GM18520 (cell line): ENCODE data around the gene ATP11B.
"Not testable (repeated sequence)": the region's sequence is repeated elsewhere in the genome, so short reads cannot be mapped to it uniquely, and the experiment has no call there.

ENCODE experiments used
- ATAC-seq: cut with Tn5 transposase; IDR thresholded peaks from one replicate; pipeline ENCODE4 v1.9.1; 2021; ENCODE audit not compliant: unreplicated experiment

Gene ATP11B

DNA sequence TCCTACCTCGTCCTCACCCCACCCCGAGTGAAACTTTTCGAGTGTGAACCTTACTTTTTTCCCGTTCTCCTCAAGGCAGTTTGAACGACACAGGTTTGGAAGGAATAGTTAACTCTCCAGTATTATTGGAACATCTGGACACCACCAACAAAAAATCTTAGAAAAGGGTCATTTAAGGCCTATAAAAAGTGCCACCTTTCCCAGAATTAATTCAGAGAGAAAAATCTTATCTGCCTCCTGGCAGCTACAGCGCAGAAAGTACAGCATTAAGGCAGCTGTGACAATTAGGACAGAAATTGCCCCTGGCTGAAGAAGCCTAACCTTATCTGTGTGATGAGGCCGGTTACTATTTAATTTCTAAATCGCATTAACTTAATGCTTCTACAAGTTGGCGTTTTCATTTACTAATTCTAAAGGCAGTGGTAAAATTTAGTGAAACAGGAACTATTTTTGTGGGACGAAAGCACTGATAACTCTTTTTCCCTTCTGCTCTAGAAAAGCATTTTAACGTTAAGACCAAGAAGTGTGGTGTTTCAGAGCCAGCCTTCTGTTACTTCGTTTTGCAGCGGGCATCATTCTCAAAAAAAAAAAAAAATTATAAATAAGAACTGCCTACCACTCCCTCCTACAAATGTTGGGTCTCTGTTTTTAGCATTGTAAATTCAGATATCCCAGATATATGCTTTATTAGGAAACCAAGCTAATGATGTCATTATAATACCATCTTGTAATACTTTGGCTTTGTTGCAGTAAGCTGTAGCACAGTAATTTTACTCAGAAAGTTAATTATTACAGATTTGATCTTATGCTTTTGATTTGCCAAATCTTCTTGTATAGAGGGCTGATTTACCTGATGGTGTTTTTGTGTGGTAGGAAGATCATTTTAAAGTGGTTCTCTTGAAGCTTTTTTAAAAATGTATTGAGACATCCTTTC is 1.4 kb downstream of the ATP11B start:
- no peak for ATAC-seq

DNA sequence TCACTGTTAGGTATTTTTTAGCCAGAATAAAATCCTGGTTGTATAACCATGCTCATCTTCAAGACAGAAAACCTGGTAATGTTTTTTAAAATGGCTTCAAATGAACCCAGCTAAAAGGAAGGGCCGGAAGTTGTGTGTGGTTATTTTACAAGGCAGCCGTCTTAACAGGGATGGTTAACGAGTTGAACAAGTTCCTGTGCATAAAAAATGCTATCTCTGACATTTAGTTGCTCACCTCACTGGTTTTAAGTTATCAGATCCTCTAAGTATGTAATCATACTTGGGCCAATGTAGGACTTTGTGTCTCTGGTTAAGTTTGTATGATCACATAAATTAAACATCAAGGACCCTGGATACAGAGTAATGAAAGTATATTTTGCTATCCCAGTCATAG is 2.1 kb downstream of the ATP11B start:
- ATAC-seq, result peak; percentile 20

DNA sequence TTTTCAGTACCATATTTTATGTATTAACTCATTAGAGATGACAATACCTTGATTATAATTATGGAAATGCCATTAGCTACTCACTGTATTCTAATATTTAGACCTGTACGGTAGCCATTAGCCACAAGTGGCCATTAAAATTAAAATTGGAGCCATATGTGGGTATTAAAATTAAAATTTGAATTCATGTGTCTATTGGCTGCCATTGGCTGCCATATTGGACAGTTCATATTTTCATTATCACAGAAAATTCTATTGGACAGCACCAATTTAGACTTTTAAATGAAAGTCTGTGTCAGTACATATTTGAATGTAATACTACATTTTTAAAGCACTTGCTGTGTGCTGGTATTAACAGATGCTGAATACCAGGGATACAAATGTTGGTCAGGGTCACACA is 3.0 kb downstream of the ATP11B start:
- no peak for ATAC-seq

DNA sequence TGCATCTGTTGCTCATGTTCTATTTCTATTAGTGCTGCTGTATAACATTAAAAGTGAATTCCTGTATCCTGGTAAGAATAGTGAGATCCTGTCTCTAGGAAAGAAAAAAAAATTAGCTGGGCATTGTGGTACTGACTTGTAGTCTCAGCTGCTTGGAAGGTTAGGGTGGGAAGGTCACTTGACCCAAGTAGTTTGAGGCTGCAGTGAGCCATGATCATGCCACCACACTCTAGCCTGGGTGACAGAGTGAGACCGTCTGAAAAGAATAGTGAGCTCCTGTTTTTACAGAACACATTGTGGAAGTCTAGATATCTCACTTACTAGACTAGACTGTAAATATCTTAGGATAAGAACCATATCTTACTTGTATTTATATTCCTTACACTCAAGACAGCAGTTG is 4.6 kb downstream of the ATP11B start:
- no peak for ATAC-seq

DNA sequence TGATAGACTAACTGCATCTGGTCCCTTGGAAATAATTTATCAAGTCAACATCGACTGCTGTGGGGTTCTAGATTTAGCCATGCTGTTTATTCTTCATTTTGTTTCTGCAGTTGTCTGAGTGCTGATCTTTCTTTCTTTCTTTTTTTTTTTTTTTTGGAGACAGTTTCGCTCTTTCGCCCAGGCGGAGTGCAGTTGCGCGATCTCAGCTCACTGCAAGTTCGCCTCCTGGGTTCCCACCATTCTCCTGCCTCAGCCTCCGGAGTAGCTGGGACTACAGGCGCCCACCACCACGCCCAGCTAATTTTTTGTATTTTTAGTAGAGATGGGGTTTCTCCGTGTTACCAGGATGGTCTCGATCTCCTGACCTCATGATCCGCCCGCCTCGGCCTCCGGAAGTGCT is 5.8 kb downstream of the ATP11B start:
- not testable (repeated sequence) for ATAC-seq

DNA sequence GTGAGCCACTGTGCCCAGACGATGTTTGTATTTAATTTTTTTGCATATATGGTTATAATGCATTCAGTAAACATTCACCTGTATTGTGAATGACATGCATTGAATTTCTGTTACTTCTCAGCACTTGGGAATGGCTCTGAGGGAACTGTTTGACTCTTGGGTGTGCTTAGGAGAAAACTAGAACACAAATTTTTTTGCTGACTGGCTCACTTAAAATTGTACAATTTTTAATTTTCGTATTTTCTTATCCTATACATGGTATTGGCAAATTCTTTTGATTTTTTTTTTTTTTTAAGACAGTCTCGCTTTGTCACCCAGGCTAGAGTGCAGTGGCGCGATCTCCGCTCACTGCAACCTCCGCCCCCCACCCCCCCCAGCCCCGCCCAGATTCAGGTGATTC is 7.2 kb downstream of the ATP11B start:
- no peak for ATAC-seq

DNA sequence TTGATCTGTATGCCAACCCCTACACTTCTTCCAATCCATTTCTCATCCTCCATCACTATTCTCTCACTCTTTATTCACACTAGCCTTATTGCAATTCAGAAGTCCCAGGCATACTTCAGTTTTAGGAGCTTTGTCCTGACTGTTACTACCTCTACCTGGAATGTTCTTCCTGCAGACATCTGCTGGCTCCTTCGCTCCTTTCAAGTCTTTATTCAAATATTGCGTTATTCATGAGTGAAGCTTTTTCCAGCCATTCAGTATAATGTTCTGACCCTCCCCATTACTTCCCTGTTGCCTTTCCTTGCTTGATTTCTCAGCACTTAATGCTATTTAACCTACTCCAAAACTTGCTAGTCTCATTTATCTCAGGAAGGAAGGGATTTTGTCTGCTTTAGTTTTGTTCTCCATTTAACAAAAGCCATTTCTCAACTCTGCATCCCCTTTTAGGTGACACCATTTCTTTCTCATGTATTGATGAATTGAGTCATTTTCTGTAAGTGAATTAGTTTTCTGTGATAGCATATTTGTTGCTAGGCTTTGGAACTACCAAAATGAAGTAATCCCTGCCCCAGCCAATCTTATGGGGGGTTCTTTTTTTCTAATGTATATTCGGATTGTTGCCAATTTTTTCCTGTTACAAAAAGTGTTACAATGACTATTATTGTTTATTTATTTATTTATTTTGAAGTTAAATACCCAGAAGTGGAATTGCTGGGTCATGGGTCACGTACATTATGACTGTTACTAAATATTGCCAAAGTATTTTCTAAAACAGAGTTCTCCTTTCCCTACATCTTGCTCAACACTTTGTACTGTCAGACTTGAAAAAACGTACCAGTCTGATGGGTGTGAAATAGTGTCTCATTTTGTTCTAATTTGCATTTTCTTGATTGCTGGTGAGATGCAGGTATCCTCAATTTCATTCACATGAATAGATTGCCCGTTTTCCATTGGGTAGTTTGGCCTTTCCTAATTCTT is 9.4 kb downstream of the ATP11B start:
- ATAC-seq, result no peak

DNA sequence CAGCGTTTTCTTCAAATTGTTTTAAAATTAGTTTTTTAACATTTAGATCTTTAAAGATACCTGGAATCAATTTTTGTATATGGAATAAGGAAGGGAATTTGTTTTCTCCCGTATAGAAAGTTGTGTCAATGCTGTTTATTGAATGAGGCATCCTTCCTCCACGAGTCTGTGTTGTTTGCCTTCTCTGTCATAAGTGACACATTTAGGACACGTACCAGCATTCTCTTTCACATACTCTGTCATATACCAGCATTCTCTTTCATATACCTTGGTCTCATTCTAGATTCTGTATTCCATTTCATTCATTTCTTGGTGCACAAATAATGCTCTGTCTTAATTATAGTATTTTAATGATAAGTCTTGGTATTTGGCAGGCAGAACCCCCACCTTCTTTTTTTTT is 10.3 kb downstream of the ATP11B start:
- ATAC-seq, result no peak

DNA sequence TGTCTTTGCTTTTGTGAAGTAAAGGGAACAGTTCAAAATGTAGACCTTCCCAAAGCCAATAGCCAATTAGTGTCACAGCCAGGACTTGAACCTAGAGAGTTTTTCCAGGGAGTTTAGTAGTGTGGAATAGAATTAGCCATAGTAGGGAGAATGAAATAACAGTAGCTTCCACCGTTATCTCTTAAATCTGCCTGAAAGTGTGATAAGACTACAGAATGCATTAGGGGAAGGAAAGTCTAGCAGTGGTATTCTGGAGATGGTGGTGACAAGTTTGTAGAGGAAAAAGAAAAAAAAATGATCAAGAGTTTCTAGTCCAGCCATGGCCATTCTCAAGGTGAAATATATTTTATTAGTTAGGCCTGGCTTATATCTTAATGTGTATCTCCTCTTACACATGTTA is 13.8 kb downstream of the ATP11B start:
- ATAC-seq, result no peak

DNA sequence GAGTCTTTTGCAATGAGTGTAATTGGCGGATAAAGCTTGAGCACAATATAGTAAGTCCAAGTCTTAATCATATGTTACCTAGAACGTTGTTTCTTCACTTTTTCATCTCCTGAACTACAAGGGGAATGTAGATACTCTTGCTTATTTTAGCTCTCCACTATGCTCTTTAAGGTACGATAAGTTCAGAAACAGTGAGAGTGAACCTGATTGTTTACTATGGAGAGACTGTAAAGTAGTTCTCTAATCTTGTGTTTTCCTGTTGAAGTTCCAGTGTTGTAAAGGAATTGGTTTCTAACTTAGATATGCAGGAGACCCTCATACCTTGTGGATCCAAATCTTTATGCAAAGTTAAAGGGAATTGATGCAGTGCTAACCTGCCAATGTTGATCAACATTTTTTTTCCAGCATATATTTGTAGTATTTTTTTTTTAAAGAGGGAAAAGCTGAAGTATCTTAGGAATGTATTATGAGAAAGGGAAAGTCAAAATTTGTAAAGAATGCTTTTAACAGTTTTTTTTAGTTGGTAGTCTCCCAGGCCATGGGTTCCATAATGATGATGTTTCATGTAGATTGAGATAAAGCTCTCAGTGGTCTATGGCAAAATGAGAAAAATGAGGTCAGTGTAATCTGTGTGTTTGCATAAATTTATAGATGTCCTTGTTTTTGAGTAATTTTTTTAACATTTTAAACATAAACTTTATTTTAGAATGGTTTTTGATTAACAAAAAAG is 14.9 kb downstream of the ATP11B start:
- no peak for ATAC-seq

DNA sequence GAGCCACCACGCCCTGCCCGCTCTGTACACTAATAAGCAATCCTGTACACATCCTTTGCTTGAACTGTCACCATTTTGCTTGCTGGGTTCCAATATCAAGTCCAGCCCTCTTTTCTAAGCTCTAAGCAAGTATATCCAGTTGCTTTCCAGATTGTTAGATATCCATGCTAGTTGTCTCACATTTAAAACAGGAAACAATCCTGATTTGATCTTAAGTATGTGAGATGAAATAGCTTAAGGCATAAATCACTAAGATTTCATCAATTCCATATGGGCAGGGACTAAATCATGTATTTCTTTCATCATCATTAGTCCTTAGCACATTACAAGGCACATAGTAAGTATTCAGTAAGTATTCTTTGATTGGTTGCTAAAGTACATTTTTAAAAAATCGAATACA is 16.2 kb downstream of the ATP11B start:
- ATAC-seq, result no peak

DNA sequence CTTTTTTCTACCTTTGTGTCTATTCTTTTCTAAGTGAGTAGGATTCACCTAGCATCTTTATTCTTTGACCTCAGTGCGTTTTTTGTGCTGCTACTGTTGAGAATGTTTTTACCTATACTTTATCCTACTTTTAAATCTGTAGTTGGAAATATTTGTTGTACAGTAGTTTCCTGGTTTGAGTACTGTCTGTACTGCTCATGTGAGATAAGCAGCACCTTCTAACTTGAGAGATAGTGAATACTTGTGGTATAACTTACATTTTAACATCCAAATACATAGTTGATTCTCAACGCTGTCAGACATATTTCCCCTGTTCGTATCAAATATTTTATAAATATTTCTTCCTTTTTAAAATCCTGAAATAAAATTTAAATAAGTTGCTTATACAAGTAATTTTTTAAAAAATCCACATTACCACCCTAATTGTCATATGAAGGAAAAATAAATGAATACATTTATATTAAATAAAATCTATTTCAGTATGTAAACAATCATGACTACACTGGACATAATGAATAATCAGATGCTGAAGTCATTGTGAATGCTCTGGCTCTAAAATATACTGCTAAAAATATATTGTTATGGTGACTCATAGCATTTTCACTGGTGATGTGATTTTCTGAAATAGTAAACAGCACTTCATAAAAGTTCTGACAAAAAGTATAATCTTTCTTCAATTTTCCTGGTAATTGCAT is 17.4 kb downstream of the ATP11B start:
- ATAC-seq, result no peak

DNA sequence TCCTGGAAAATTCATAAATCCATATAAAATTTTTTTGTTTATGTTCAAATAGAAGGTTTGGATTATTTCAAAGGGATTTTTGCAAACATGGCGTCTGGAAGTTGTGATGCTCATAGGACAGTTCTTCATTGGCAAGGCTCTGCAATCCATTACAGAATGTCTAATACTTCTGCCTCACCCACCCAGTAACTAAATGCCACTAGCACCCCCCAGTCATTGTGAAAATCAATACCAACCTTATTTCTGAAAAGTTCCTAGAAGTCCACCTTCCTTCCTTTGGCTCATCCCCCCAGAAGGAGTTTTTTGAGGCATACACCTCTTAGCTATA is 17.9 kb downstream of the ATP11B start:
- no peak for ATAC-seq

DNA sequence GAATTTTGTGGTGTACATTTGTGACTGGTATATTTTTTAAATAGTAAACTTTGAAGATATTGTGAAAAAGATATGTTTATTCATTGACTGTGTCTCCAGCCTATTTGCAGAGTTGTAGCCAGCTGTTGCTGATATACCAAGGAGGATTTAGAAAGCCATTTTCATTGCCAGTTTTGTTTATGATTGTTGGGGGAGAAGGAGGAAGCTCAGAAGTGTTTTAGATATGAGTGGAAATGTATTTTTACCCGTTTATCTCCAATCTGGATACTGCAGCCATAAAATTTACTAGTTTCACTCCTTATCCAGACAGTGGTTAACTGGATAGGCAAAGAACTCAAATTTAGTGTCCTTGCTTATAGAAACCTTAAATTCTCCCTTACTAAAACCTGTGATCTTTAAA is 18.8 kb downstream of the ATP11B start:
- no peak for ATAC-seq

DNA sequence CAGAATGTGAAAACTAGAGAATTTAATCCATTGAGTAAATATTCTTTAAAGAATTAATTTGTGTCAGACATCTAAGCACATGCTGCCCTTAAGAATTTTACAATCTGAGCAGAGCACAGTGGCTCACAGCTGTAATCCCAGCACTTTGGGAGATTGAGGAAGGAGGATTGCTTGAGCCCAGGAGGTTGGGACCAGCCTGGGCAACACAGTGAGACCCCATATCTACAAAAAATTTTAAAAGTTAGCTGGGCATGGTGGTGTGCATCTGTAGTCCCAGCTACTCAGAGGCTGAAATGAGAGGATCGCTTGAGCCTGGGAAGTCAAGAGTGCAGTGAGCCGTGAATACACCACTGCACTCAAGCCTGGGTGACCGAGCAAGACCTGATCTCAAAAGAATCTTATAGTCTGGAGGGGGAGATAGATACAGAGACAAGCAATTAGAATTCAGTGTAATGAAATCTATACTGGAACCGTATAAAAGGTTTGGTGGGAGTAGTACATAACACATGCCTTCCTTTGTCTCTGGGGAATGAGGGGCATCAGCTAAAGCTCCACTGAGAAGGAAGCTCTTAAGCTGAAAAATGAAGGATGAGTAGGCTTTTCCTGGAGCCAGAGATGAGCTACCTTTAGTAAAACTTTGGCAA is 21.2 kb downstream of the ATP11B start:
- no peak for ATAC-seq

DNA sequence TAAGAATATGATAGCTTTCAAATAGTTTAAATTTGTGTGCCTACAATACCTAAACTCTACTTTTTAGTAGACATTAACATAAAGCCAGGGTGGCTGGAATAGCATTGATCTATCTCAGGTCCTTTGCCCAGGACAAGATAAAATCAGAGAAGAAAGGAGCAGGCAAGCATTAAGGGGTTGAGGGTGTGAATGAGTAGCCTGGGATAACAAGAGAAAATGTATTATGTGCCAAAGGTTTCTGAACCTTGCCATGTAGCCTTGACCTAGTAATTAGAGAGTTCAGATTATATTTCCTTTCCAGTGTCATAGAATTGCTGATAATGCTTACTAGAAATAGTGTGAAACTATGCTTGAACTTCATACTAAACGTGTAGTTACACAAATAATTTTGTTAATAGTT is 22.9 kb downstream of the ATP11B start:
- no peak for ATAC-seq

DNA sequence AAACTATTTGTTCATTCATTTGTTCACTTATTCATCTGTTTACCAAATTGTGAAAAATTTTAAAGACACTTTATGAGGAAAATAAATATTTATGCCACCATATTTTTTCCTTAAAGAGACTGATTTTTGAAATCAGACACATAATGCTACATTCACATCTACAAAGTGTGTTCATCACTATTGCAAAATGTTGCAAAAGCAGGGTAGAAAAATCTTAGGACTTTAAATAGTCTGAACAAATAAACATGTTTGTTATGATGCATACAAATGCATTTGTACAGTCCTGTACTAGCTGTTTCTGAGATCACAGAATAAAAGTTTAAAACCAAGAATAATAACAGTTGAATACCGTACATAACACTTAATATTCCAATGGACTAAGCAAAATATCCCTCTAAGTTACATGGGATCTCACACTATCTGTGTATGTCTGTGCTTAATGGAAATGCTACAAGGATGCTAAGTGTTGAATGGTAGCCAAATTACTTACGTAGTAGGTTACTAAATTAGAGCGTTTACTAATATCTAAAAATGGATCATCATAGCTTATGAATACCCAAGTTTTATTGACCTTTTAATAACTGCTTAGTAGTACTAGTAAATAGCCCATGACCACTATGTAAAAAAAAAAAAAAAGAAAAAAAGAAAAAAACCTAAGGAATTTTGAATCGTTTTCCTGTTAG is 25.1 kb downstream of the ATP11B start:
- no peak for ATAC-seq

DNA sequence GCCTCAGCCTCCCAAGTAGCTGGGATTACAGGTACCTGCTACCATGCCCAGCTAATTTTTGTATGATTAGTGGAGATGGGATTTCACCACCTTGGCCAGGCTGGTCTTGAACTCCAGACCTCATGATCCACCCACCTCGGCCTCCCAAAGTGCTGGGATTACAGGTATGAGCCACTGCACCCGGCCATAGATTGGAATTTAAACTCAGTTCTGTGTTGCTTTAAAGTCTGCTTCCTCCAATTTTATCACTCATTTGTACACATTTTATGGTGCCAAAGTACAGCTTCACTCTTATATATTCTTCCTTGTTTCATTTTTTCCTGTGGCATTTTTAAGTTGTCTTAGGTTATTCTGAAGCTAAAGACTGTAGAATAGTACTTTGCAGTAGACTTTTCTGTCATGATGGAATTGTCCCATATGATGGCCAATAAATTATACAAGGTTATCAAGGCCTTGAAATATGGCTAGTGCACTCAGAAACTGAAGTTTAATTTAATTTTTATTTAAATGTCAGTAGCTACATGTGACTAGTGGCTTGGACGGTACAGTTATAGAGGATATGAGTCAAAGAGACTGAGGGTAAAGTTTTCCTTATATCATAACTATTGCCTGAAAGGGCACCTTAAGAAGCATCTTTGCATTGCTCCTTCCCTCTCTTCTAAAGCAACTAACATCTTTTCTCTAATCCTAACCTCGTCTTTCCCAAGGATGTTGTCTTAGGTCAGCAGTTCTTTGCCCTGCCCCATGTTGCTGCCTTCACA is 28.1 kb downstream of the ATP11B start:
- no peak for ATAC-seq

DNA sequence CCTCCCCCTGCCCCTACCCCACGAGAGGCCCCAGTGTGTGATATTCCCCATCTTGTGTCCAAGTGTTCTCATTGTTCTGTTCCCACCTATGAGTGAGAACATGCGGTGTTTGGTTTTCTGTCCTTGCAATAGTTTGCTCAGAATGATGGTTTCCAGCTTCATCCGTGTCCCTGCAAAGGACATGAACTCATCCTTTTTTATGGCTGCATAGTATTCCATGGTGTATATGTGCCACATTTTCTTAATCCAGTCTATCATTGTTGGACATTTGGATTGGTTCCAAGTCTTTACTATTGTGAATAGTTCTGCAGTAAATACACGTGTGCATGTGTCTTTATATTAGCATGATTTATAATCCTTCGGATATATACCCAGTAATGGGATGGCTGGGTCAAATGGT is 29.0 kb downstream of the ATP11B start:
- ATAC-seq, result not testable (repeated sequence)
